PC-9 (cell line): ENCODE data around the gene FILIP1L. TPM values are rescaled to one million over a fixed set of nuclear protein-coding genes. Genes with fewer than 3 reads are reported as not detected.

Experiments used
- BruUV-seq: library from RNA; stranded (reverse); fragments of 400-500 nt; replicated peaks from 2 replicates; lab custom pipeline; 2021; lab: Mats Ljungman, UMichigan
- CTCF ChIA-PET: fragments of 300-600 bp; sonication (Branson Sonifier 250); formaldehyde crosslinking; loops from one replicate; lab custom pipeline; 2022; ENCODE audit warnings: antibody characterized with exemption; lab: Charles Lee
- POLR2A ChIA-PET: fragments of 300-600 bp; sonication (Branson Sonifier 250); formaldehyde crosslinking; loops from one replicate; lab custom pipeline; 2022; ENCODE audit warnings: antibody characterized with exemption; ENCODE audit not compliant: unreplicated experiment; lab: Charles Lee
- DNase-seq, 2 experiments: peaks; one replicate each; pipeline versions ENCODE4 v3.0.0 to v3.0.0-alpha.2; 2015 to 2022; ENCODE audit warnings: mixed read lengths in 1 of 2
- H2AFZ ChIP-seq: fragments of 200-600 bp; sonication (generic); 2 replicates; pipeline ENCODE4 v1.8.1; 2017; ENCODE audit warnings: antibody characterized with exemption
- H3F3A ChIP-seq: fragments of 200-600 bp; sonication (generic); 2 replicates; pipeline ENCODE4 v1.8.1; 2017; ENCODE audit warnings: antibody characterized with exemption, mild to moderate bottlenecking, low read depth; ENCODE audit not compliant: insufficient read depth
- H3K27ac ChIP-seq: fragments of 200-600 bp; sonication (generic); 2 replicates; pipeline ENCODE4 v1.6.1; 2016; ENCODE audit warnings: mixed run types
- H3K27me3 ChIP-seq: fragments of 200-600 bp; sonication (generic); 2 replicates; pipeline ENCODE4 v1.6.1; 2016; ENCODE audit warnings: low read depth, mixed run types; ENCODE audit not compliant: insufficient read depth
- H3K36me3 ChIP-seq: fragments of 200-600 bp; sonication (generic); 2 replicates; pipeline ENCODE4 v1.6.1; 2016; ENCODE audit warnings: low read depth, mixed run types
- H3K4me1 ChIP-seq: fragments of 200-600 bp; sonication (generic); replicated peaks from 2 replicates; pipeline ENCODE4 v1.6.1; 2016; ENCODE audit warnings: mixed run types; ENCODE audit not compliant: insufficient read depth
- H3K4me2 ChIP-seq: fragments of 200-600 bp; sonication (generic); 2 replicates; pipeline ENCODE4 v1.6.1; 2017; ENCODE audit warnings: mixed run types
- H3K4me3 ChIP-seq: fragments of 200-600 bp; sonication (generic); 2 replicates; pipeline ENCODE4 v1.6.1; 2016; ENCODE audit warnings: mixed run types
- H3K79me2 ChIP-seq: fragments of 200-600 bp; sonication (generic); 2 replicates; pipeline ENCODE4 v1.6.1; 2017; ENCODE audit warnings: low read depth, mixed run types
- H3K9me2 ChIP-seq: fragments of 200-600 bp; sonication (generic); 2 replicates; pipeline ENCODE4 v1.8.1; 2017; ENCODE audit warnings: mild to moderate bottlenecking; ENCODE audit not compliant: insufficient read depth
- H3K9me3 ChIP-seq: fragments of 200-600 bp; sonication (generic); 2 replicates; pipeline ENCODE4 v1.8.1; 2016; ENCODE audit warnings: low read depth; ENCODE audit not compliant: insufficient read depth
- H4K20me1 ChIP-seq: fragments of 200-600 bp; sonication (generic); 2 replicates; pipeline ENCODE4 v1.8.1; 2017; ENCODE audit not compliant: insufficient read depth
- EZH2 ChIP-seq: fragments of 200-600 bp; sonication (generic); IDR thresholded peaks from 2 replicates; pipeline ENCODE4 v1.8.0; 2017; ENCODE audit warnings: antibody characterized with exemption, low read depth
- intact Hi-C: fragments of 100-400 bp; cut with micrococcal nuclease; formaldehyde crosslinking; loops from one replicate; pipeline ENCODE4 v1.10.0; 2022; ENCODE audit not compliant: unreplicated experiment
- total RNA-seq: library from RNA; stranded (reverse); gene quantifications from 2 replicates; pipeline ENCODE4 v1.2.3, GENCODE V29; 2021
- TF ChIP-seq, protein P1 (sequence below): fragments of 200-600 bp; sonication (generic); conservative IDR thresholded peaks from 2 replicates; pipeline ENCODE4 v1.6.1; 2017; ENCODE audit warnings: mixed run types, antibody characterized with exemption, mild to moderate bottlenecking, moderate library complexity

Gene FILIP1L
- total RNA-seq, 1 experiment from 2014 or later = 16.8 TPM

DNA sequence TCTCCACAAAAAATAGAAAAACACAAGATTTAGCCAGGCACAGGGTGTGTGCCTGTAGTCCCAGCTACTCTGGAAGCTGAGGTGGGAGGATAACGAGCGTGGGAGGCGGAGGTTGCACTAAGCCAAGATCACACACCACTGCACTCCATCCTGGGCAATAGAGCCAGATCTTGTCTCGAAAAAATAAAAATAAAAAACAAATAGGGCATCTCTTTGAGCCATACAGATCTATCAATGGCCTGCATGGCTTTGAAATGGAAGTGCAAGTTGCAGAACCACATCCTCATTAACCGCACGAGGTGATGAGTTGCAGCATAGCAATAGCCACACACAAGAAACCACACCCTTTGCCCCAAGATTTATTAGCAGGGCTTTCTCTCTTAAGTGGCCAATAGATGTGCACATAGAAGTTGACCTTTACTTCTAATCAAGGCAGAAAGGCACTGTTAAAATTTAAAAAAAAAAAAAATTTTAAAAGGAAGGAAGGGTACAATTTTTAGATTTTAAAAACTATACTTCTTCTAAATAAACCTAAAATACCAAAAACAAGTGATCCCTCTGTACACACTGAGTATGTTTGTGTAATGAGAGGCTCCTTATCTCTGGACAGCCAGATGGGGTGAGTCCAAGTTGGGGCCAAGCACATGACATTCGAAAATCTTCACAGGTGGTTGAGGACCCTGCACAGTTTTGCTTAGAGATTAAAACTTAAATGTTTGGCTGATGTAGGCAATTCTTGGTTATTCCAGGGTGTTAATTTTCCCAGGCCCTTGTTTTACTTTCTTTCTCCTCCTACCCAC lies 53.4 kb downstream of the FILIP1L start:
- TF ChIP-seq, protein P1, sequence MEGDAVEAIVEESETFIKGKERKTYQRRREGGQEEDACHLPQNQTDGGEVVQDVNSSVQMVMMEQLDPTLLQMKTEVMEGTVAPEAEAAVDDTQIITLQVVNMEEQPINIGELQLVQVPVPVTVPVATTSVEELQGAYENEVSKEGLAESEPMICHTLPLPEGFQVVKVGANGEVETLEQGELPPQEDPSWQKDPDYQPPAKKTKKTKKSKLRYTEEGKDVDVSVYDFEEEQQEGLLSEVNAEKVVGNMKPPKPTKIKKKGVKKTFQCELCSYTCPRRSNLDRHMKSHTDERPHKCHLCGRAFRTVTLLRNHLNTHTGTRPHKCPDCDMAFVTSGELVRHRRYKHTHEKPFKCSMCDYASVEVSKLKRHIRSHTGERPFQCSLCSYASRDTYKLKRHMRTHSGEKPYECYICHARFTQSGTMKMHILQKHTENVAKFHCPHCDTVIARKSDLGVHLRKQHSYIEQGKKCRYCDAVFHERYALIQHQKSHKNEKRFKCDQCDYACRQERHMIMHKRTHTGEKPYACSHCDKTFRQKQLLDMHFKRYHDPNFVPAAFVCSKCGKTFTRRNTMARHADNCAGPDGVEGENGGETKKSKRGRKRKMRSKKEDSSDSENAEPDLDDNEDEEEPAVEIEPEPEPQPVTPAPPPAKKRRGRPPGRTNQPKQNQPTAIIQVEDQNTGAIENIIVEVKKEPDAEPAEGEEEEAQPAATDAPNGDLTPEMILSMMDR = no peak
- TF ChIP-seq EZH2 = no peak
- no peaks in the 10 kb centered on the region for H3K27me3 ChIP-seq
- H3K4me1 ChIP-seq = no peaks in the 10 kb centered on the region
- no peaks in the 10 kb centered on the region for H3K9me2 ChIP-seq
- H3K9me3 ChIP-seq = no peaks in the 10 kb centered on the region
- no peak overlapping the region for H2AFZ ChIP-seq
- H3K36me3 ChIP-seq = no peaks in the 10 kb centered on the region
- no peak overlapping the region for H3K4me3 ChIP-seq
- H3F3A ChIP-seq = no peaks in the 10 kb centered on the region; the same call in 1 of the 2 replicates
- no peak overlapping the region for H3K27ac ChIP-seq
- intact Hi-C loops = no loop called here
- no peaks in the 10 kb centered on the region for H4K20me1 ChIP-seq
- CTCF ChIA-PET = no interaction called here
- DNase-seq = no peak
- BruUV-seq = no TSS peak
- POLR2A ChIA-PET = no interaction called here
- no peak overlapping the region for H3K4me2 ChIP-seq
- H3K79me2 ChIP-seq = no peaks in the 10 kb centered on the region

DNA sequence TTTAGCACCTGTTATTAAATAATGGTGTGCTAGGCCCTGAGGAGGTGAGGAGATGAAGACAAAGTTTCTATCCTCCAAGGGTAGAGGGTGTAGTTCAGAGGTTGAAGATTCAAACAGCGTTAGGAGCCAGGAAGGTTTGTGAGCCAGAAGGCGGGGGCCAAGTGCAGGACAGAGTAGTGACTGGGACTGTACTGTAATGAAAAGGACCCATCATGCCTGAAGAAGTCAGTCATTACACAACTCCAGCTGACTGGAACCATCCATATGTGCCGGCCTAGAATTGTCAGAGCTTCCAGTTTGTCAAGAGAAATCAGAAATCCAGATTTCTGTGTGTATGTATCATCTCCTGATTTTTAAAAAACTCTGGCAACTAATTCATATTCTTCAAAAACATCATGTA lies 54.8 kb downstream of the FILIP1L start:
- ChIA-PET CTCF (no interaction called here), POLR2A (interaction anchor here (1.0 kb wide), 1 partner anchor 12 kb away, joined by 6 read pairs; no protein-coding TSS in a partner anchor)
- Histone ChIP-seq H3F3A (no peaks in the 10 kb centered on the region; the same call in 1 of the 2 replicates), H3K36me3 (no peaks in the 10 kb centered on the region), H3K4me3 (no peak overlapping the region), H3K9me2 (no peaks in the 10 kb centered on the region), H3K27me3 (no peaks in the 10 kb centered on the region), H3K4me2 (no peak overlapping the region), H4K20me1 (no peaks in the 10 kb centered on the region), H3K79me2 (no peaks in the 10 kb centered on the region), H3K4me1 (no peaks in the 10 kb centered on the region), H3K27ac (no peak overlapping the region), H2AFZ (no peak overlapping the region), H3K9me3 (no peaks in the 10 kb centered on the region)
- TF ChIP-seq EZH2 = no peak
- TF ChIP-seq, protein P1 = no peak
- no peak for DNase-seq
- BruUV-seq = no TSS peak
- intact Hi-C loops = no loop called here

DNA sequence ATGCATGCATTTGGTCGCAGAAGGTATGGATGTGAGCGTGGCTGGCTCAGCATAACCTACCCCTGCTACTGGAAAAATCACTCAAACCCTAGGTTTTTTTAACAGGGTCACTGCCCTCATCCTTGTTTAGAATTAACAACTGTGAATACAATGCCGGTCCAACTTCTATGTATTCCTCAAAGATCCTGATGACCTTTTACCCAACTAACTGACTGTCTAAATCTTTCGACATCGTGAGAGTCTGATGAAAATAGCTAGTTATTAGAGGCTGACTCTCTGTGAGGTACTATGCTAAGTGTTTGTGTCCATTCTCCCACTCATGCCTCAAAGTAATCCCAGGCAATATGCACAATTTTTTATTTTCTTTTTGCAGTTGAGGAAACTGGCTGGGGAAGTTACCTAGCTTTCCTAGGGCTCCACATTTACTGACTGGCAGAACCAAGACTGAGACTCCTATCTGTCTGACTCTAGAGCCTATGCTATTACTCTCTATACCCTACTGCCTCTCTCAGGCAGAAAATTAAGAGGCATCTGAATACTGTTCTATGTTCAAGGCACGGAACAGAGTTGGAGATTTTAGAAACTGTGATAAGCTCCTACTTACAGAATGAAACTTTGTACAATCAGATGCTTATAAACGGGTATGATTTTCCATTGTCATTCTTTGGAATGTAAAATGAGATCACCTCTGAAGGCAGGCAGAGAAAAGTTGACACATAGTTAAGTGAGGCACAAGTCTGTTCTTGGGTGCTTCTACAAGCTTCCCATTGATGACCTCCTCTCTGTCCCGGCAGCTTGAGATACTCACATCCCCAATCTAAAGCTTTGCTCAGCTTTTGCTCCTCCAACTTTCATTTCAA lies 56.4 kb downstream of the FILIP1L start:
- Histone ChIP-seq H3K4me3 (no peak overlapping the region), H3K9me2 (no peaks in the 10 kb centered on the region), H3K4me1 (no peaks in the 10 kb centered on the region), H3K27me3 (no peaks in the 10 kb centered on the region), H3K79me2 (no peaks in the 10 kb centered on the region), H2AFZ (no peak overlapping the region), H3K27ac (no peak overlapping the region), H3K4me2 (no peak overlapping the region), H4K20me1 (no peaks in the 10 kb centered on the region), H3K9me3 (no peaks in the 10 kb centered on the region), H3F3A (no peaks in the 10 kb centered on the region; the same call in 1 of the 2 replicates), H3K36me3 (no peaks in the 10 kb centered on the region)
- POLR2A ChIA-PET = interaction anchor here (0.6 kb wide), 2 partner anchors 43 to 233 kb away, joined by 3 to 4 read pairs; no protein-coding TSS in a partner anchor
- DNase-seq = no peak
- CTCF ChIA-PET = interaction anchor here (0.6 to 1.2 kb wide), 3 partner anchors 11 to 229 kb away, joined by 3 to 8 read pairs (median 4); no protein-coding TSS in a partner anchor
- TF ChIP-seq, protein P1 = no peak
- TF ChIP-seq EZH2 = no peak
- intact Hi-C loops = no loop called here
- no TSS peak for BruUV-seq
